Umbilical cord (tissue), 2 donors: ENCODE data around the gene RALGDS. TPM values are rescaled to one million over a fixed set of nuclear protein-coding genes. Genes with fewer than 3 reads are reported as not detected.

ENCODE experiments used
- DNase-seq: peaks from one replicate; pipeline ENCODE4 v3.0.0-alpha.2; 2015; ENCODE audit warnings: low spot score
- total RNA-seq: library from RNA; depleted of rRNA; stranded (reverse); fragments of >200 nt; gene quantifications from one replicate; pipeline ENCODE4 v1.2.3, GENCODE V29; 2014; ENCODE audit warnings: low replicate concordance; ENCODE audit not compliant: insufficient read depth

The RALGDS gene
- total RNA-seq, 1 donor from 2014 or later = 21.9 TPM

DNA sequence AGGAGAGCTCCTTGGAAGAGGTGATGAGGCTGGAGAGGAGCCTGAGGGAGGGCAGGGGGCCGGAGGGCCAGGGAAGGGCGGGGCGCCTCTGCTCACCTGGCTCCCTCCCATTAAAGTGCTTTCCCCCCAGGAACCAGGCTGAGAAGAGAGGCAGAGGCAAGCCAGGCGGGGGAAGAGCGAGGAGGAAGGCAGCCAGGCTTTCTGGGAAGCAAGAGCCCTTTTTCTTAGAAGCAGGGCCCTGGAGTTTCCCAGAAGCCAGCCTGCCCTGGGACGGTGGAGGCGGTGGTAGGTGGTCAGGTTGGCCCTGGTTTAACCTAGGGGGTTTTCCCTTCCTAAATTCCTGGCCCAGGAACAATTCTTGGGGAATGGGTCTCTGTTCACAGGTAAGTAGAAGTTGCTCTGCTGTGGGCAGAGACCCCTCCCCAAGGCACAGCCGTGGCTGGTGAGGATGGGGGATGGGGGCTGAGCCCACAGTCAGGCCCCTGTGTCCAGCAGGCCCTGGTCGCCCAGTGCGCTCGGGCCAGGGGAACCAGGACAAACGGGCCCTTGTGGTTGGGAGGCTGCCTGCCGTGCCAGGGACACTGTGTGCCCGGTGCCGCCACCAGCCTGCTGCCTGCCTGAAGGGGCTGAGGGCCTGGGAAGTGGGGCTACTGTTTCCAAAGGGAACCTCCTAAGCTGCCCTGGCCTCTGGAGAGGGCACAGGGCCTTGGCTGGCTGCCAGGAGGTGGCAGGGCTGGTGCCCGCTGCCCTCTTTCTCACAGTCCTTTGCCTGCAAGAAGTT, 16.6 kb upstream of the RALGDS start:
- no peak for DNase-seq

DNA sequence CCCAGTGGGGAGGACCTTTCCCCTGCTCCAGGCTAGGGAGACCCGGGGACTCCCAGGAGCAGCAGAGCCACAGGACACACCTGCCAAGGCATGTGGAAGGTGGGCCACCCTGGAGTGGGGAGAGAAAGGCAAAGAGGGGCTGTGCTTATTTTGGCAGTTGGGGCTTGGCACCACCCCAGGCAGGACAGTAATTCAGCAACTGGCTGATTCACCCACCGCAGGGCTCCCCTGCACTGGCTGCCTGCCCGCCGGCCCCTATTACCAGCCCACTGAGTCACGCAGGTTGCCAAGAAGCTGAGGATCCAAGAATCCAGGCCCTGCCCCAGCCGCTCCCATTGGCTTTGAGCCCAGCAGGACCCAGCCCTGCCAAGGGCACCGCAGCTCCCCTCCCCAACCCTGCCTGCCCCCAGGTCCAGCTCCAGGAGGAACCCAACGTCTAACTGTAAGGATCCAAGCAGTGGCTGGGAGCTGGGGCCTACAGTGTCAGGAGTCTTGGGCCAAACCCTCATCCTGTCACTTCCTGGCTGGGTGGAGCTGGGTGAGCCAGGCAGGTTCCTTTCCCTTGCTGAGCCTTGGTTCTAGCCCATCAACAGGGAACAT, 14.2 kb upstream of the RALGDS start:
- no peak for DNase-seq

DNA sequence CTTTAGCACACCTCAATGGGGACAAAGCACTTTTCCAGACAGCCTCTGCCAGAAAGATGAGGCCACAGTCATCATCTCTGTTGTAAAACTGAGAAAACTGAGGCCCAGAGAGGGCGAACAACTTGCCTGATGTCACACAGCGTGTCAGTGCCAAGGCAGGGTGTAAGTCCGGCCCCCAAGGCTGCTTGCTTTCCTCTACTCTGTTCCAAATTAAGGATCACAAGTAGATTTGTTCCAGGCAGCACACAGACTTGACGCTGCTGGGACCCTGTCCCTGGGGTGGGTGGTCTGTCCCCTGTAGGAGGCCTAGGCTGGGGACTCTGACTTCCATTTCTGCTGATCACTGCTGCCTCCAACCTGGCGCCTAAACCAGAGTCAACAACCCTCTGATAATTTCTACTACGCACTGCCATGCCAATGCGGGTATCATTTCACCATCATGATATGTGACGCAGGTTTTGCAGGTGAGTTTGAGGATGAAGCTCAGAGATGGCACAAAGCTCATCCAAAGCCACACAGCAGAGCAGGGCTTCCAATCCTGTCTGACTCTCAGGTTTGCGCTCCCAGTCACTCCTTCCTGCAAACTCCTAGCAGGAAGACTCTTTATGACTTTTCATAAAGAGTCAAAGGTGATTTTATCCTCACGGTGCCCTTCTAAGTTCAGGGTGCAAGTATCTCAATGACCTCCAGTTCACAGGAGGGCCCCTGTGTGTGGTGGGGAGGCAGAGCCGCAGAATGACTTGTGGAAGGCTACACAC, 13.5 kb upstream of the RALGDS start:
- DNase-seq = no peak

DNA sequence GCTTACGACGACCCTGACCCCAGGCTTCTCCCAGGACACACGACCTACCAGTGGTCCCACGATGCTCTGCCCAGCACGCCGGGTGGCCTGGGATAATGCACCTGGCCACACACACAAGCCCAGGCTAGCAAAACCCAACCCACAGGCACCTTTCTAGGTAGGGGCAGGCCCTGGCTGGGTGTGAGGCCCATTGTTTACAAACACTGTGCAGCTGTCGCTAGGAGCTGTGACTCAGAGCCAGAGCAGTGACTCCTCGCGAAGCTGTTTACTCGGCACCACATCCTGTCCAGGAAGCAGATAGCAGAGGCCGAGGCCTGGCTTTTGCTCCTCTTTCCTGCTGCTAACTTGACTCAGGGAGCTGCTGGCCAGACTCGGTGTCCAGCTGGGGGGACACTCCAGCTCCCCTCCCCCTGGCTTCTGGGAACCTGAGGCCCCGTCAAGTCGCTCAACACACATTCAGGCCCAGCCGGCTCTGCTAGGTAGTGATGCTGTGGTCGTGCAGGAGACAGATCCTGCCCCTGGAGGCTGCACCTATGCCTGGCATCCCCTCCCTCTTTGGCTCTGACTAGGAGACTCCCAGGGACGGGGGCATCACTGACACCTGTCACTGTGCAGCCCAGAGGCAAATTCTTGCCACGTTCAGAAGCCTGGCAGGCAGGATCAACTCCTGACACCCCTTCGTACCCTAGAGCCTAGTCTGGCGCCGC, 12.8 kb upstream of the RALGDS start:
- peak; percentile 87 for DNase-seq

DNA sequence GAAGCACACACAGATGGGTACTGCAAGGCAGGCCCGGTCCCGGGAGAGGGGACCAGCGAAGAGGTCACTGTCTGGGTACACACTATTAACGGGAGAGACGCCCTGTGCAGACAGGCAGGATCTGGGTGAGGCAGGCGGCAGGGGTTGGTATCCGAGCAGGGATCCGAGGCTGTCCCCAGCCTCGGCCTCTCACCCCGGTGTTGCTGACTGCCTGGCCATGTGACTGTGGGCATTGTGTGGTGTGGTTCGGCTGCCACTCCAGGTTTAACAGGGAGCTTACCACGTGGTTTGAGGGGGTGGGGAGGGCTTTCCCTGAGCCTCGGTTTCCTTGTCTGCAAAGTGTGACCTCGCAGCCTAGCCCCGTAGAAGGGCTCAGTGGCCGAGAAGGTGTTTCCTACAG, 11.1 kb upstream of the RALGDS start:
- DNase-seq = no peak

DNA sequence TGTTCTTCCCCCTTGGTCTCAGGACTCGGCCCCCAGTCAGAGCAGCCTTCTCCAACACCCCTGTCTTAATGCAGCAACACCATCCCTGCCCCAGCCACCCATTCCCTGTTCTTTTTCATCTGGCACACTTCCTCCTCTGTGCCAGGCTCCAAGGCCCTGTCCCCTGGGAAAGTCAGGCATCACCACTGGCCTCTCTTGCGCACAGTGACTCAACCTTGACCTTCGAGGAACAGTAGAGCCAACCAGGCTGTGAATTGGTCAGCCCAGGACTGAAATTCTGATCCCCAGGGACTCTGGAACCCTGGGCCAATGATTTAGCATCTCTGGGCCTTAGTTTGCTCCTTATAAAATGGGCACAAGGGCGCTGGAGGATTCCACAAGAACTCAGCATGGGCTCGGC, 10.5 kb upstream of the RALGDS start:
- DNase-seq = no peak

DNA sequence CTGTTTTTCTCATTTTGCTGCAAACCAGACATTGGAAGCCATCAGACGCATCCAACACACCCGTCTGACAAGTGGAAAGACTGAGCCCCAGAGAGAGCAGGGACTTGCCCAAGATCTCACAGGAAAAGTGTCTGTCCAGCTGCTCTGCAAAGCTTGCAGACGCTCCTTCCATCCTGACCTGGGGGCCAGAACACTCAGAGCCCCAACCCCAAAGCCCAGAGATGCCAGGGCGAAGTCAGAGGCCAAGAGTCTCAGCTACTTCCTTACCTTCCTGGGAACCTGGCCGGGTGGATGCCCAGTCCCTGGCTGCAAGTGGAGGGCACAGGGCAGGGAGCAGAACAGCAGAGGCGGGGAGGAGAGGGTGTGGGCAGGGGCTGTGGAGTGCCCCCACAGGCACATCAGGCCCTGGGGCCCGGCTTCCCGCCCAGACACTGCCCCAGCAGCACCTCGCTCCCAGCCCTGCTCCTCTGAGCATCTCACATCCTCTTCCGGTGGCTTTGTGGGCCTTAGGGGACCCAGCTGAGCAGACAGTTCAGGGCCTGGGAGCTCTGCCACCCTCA, 9.7 kb upstream of the RALGDS start:
- no peak for DNase-seq

DNA sequence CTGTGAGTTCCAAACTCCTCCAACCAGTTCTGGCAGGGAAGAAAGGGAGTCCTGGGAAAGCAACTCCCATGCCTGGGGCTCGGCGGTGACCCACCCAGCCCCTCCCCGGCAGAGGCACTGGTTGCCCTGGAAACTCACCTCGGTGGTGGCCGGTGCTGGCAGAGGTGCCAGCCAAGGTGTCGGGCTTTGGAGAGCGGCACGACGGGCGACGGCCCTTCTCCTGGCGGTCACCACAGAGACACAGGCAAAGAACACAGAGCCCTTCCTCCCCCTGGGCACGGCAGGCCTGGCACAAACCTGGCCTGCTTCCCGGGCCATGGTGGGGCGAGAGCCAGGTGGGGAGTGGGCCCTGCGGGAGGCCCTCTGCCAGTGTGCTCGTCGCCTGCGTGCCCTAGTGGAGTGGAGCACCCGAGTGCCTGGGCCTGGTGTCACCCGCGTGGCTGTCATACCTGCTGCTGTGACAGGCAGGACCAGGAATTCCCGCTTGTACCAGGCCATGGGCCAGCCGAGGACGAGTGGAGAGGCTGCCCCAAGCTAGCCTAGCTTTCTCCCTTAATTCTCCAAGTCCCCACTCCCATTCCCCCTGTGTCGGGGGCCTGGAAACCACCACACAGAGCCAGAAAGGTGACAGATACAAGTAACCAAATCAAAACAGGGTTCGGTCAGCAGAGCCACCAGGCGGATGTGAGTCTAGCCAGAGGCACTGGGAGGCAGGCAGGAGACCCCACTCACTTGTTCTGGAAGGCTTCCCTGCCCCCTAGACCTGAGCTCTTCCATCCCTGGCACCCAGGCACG, 8.2 kb upstream of the RALGDS start:
- DNase-seq = no peak

DNA sequence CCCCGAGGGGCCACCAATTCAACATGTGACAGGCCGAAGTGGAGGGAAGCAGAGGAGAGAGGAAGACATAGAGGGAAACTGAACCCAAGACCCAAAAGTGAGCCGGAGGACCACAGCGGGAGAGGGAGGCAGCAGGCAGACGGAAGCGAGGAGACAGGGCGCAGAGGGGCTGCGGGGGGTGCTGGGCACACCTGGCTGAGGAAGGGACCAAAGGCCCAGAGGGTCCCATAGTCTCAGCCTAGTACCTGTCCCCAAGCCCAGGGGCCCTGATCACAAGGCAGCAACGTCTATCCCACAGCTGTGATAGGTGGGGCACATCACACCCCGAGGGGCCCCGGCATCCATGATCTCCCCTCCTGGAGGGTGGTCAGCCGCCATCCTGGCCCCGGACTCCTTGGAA, 7.1 kb upstream of the RALGDS start:
- DNase-seq = no peak

DNA sequence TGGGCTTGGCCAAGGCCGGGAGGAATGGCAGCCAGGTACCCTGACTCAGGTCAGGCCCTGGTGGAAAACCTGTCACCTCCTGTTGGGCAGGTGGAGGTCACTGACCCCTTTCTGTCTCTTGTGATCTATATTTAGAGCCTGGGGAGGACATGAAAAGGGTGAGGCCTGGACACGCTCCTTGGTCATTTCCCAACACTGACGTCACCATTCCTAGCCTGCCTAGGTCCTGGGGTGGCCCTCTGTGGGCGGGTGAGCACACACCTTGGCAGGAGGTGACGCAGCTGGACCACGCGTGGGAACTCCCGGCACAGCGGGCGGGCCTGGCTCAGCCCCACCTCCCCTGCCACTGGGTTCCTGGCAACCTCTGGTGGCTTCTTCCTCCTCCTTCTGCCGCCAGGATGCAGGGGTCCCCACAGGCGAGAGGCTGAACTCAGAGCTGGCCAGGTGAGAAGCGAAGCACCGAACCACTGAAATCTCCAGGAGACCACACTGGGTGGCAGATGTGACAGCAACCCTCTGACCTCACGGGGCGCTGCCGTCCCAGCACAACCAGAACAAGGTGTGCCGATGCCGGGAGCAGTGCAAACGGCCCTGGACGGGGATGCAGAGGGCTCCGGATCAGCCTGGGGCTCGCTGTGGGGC, 6.4 kb upstream of the RALGDS start:
- no peak for DNase-seq

DNA sequence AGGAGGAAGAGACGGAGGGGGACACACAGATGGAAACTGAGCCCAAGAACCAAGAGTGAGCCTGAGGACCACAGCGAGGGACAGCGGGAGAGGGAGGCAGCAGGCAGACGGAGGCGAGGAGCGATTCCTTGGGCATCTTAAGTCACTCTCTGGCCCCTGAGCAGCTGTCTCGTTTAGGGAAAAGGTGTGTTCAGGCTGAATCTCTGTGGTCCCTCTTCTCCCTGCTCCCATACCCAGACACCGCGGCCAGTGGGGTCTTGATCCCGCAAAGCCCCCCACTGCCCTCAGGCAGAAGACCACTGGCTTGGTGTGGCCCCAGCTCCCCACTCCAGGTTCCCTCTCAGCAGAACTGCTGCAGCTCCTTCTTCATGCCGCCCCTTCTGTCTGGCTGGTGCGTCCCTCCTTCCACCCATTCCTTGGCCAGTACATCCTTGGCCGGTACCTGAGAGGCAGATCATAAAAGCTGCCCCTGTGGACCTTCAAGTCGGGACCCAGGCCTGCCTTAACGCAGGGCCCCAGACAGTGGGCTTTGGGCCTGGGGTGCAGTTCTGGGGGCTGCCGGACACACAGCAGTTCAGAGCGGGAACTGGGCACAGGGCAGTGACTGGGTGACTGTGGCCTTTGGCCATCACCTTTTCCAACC, 5.8 kb upstream of the RALGDS start:
- DNase-seq = no peak

DNA sequence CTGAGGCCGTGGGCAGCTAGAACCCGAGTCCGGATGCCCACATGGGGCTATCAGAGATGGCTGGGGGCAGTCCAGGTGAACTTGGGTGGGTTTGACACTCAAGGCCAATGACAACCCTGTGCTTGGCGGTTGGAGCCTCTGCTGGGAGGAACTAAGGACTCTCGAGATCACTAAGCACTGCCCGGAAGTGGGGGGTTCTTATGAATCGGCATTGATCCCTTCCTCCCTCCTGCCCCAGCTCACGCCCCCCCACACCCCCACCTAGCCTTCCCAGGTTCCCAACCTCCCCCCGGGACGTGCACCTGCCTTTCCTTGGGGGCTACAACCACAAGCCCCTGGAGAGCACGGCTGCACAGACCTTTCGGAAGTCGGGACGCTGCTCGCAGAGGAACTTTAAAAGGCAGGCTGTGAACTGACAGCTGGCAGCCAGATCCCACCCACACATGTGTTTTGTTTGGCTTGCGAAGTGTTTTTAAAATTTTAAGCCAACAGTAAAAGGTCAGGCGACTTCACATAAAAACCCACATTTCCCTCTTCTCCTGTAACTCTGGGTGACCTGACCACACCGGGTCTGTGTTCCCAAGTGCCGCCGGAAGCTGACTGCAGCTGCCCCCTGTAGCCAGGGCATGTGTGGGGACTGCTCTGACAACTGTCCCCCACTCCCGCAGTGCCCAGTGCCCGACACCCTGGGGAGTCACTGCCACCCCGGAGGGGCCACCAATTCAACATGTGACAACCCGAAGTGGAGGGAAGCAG, 5.1 kb upstream of the RALGDS start:
- DNase-seq = peak; percentile 41

DNA sequence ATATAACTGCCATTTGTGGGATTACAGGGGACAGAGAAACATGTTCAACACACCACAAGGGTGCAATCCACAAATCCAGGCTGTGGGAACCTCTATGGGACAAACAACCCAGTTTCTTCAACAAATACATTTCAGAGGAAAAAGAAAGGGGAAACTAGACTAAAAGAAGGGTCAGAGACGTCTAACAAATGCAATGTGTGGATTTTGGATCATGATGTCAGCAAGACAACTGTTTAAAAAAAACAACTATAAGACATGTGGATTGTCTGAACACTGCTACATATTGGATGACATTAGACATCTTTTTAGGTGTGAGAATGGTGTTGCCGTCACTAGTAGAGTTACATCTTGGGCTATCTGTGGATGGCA, 3.9 kb upstream of the RALGDS start:
- no peak for DNase-seq

DNA sequence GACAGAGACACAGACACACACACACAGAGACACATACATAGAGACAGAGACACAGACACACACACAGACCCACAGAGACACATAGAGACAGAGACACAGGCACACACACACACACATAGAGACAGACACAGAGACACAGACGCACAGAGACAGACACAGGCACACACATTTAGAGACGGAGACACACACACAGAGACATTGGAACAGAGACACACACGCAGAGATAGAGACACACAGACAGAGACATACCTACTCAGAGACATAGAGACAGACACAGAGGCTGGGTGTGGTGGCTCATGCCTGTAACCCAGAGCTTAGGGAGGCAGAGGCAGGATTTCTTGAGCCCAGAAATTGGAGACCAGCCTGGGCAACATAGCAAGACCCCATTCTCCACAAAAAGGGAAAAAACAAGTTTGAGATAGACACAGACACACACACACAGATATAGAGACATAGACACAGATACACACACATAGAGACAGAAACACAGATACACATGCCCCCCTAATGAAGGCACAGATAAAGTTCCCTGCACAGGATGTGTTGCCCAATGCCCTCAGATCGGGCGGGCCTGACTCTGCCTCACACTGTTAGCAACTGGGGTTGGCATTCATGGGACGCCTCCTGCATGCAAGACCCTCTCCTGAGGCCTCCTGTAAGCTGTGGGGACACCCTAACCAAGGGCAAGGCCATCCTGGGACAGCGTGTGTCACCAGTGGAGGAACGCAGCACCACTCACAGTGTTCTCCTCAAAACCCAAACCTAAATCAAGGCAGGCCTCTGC, 3.3 kb upstream of the RALGDS start:
- DNase-seq = no peak

DNA sequence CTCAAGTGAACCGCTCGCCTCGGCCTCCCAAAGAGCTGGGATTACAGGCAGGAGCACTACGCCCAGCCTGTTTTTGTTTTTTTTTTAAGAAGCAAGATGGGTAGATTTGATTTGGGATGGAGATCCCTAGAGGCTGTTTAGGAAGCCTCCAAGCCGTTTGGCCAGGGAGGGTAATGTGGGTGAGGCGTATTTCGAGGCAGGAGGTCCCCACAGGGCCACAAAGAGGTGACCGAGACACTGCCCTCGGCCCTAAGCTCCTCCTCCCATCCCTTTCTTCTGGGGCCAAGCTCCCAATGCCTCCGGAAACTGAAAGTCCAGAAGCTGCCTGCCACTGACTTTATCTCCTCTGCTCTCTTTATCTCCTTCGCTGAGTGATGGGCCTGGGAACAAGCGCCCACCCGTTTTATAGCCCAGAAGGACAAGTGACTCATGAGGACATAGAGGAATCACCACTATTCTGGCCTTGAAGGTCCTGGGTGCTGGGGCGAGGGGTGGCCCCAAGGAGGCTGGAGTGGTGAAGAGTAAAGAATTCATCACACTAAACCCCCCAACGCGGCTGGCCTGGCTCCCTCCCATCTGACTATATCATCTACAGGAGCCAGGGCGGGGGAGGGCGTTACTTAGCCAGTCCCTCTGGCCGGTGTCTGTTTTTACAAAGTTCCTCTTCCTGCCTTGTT, 2.0 kb upstream of the RALGDS start:
- peak; percentile 68 for DNase-seq

DNA sequence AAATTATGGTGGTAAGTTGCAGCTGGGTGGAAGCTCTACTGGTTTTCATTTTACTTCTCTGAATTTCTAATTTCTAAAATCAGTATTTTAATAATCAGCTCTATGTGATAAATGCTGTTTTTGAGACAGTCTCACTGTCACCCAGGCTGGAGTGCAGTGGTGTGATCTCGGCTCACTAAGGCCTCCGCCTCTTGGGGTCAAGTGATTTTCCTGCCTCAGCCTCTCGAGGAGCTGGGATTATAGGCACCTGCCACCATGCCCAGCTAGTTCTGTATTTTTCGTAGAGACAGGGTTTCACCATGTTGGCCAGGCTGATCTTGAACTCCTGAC, 1.5 kb upstream of the RALGDS start:
- DNase-seq = no peak

DNA sequence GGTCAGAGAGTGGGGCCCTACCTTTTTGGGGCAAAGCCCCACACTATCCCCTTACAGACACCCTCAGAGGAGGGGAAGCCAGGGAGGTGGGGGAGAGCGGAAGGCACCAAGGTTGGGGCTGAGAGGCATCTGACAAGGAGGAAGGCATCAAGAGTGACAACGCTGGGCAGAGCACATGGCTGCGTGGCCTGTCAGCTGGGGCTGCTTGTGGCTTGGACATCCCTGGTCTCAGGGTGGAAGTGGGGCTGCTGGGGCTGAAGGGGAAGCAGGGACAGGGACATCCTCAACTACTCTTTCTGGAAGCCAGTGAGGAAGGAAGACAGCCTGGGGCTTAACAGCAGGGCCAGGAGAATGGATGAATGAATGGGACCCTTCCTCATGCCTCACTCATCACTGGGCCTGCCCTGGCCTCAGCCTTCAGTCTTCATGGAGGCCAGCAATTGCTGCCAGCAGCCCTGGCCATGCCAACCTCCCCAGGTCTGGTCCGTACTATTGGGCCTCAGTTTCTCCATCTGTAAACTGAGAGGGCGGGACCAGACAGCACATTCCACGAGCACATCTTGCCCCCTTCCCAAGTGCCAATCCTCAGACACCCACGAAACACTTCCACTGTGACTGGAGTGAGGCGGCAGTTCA, 993 bp upstream of the RALGDS start:
- peak; percentile 37 for DNase-seq
